NCI-H146 (cell line): Measurements from ENCODE around the gene CNOT2.

Source experiments
- DNase-seq: peaks from one replicate; lab custom pipeline; 2025; lab: John Stamatoyannopoulos, UW

CNOT2 gene, protein sequence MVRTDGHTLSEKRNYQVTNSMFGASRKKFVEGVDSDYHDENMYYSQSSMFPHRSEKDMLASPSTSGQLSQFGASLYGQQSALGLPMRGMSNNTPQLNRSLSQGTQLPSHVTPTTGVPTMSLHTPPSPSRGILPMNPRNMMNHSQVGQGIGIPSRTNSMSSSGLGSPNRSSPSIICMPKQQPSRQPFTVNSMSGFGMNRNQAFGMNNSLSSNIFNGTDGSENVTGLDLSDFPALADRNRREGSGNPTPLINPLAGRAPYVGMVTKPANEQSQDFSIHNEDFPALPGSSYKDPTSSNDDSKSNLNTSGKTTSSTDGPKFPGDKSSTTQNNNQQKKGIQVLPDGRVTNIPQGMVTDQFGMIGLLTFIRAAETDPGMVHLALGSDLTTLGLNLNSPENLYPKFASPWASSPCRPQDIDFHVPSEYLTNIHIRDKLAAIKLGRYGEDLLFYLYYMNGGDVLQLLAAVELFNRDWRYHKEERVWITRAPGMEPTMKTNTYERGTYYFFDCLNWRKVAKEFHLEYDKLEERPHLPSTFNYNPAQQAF

DNA sequence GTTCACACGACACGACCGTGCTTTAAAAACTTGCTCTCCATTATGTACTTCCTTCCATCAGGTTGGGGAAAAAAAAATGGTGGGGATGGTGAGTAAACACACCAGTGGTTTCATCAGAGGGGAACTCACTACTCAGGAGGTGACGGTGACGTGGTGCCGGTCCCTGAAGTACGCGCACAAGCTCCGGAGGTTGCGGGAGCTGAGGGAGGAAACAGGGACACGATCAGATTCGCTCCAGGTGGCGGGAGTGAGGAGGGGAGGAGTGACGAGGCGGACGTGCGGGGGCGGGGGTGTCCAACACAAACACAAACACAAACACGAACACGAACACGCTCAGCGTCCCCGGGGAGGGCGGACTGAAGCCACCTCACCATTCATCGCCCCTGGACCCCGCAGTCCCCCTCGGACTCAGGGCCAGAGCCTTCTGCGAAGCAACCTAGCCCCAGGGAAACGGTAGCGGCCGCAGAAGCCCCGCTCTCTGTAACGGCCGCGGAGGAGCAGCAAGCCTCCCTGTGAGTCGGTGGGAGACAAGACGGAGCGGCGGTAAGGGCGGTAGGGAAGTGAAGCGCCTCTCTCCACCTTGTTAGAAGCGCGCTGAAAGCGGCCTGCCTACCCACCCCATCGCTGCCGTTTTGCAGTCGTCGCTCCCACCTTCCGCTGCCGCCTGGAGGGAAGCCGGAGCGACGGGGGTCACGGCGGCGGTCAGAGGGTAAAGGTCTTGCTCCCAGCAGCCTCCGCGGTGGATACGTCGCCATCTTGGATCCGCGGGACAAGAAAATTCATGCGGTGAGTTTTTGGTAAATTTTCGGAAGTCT, at the start of gene CNOT2:
TSS of gene CNOT2 (plus strand) at position 739 of the 815 bp plus-strand sequence. CDS start 34,794 bp downstream, outside the sequence.
- DNase-seq: peak; percentile 89

DNA sequence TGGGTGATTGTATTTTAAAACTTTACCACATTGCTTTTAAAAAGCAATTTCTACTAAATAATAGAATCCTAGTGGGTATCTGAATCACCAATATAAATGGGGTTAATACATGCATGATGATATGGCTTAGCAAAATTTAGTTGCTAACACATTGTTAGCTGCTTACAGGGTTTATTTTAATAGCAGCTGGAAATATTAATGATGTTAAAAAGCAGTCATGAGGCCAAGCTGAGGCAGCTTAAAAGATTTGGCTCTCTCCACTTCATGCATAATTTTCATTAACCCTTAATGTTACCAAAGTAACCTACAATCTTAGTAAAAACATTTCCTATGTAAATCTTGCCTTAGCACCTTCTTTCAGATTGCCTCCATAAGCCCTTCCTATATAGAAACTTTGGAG, 49.2 kb upstream of the CNOT2 start:
- no peak for DNase-seq

DNA sequence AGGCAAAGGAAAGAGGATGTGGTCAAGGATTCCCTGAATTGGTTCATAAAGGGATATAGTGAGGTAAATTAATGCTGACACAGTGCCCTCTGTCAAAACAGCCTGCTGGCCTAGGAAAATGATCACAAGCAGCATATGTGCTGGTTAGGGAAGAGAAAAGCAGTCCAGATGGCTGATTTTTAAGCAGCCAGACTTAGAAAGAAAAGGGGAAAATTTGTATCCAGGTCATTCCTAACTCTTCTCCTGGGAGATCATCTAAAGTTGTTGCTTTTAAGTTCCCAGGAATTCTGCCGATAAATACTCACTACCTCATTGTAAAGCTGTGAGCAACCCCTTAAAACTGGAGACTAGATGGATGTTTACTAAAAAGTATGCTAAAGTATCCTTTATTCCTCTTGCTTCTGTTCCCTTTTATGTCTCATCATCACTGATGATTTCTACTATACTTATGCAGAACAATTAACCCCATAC, 46.4 kb upstream of the CNOT2 start:
- no peak for DNase-seq

DNA sequence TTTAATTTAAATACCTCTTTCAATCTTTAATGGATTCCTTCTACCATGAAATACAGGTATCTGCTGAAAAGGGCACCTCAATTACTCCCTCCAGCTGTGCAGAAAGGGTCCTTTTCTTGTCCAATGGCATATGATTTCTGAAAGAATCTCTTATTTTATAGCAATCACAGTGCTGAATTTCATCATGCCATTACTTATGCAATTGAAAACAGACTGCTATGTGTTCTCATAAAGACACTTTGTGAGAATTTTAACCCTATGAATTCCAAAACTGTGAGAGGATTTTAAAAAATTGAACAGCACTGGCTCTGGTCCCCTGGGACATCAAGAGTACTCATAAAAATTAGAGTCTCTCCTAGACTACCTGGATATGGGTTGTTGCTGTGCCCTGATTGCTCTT, 45.9 kb upstream of the CNOT2 start:
- no peak for DNase-seq

DNA sequence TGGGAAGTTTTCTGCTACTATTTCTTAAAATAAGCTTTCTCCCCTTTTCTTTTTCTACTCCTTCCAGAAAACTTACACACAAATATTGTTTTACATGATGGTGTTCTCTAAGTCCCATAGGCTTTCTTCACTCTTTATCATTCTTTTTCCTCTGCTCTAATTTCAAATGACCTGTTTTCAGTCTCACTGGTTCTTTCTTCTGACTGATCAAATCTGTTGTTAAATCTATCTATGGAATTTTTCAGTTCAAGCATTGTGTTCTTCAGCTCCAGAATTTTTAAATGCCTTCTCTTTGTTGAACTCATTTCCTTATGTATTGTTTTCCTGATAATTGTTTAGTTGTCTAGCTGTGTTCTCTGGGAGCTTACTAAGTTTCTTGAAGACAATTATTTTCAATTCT, 29.5 kb upstream of the CNOT2 start:
- DNase-seq: no peak

- DNase-seq: no peak
Observed at GRCh38 chr12:70214972-70215617, 28.1 kb upstream of the CNOT2 start.

DNA sequence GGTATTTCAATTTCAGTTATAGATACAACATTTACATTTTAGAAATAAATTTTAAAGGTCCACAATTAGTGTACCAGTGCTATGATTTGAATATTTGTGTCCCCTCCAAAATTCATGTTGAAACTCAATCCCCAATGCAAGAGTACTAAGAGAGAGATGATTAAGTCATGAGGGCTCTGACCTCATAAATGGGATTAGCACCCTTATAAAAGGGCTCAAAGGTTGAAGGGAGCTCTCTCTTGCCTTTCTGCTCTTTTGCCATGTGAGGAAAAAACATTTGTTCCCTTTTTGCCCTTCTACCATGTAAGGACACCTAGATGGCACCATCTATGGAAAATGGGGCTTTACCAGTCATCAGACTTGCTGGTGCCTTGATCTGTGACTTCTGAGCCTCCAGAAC, 25.8 kb upstream of the CNOT2 start:
- DNase-seq: no peak

DNA sequence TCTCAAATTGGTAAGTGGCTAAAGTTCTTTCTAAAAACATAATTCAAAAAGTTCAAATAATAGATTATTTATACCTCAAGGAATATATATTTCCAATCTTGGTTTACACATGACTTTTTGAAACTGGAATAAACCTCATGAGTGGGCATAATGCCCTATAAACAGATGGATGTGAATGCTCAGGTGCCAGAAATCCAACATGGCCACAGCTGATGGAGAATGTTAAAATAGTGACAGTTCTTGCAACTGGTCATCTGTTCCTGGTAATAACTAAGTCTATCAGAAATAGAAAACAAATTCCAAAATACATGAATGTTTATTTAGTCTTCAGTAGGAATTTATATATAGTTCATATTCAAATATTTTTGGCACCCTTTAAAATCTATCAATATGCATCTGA, 21.6 kb upstream of the CNOT2 start:
- no peak for DNase-seq

GRCh38 chr12:70227911-70228310, 15.3 kb upstream of the CNOT2 start:
- DNase-seq: no peak

DNA sequence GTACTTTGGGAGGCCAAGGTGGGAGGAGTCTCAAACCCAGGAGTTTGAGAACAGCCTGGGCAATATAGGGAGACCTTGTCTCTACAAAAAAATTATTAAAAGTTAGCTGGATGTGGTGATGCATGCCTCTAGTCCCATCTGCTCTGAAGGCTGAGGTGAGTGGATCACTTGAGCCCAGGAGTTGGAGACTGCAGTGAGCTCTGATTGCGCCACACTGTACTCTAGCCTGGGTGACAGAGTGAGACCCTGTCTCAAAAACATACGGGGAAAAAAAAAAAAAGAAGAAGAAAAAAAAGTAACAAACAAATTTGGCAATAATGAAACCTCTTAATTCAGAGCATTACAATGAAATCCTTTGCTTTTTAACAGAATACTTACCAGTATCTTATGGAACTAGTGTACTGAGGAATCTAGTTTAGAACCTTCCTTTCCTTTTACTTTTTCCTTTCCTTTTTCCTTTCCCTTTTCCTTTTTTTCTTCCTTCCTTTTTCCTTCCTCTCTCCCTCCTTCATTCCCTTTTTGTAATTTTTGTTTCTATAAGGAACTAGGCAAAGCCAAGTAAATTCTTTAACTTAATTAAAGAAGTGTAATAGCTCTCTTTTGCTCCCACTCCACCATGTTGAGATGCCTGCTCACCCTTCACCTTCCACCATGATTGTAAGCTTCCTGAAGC, 12.2 kb upstream of the CNOT2 start:
- DNase-seq: no peak

DNA sequence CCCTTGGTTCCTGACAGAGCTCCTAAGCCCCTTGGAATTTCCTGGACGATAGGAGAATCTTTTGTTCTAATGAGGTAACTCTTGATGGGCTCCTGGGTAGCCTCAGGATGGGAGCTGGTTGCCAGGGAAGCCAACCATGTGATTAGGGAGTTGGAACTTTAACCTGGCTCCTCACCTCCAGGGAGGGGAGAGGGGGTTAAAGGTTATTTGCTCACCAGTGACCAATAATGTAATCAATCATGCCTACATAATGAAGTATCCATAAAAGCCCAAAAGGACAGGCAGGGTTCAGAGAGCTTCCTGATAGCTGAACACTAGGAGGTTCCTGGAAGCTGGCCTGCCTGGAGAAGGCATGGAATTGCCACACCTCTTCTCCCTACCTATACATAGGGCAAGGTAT, 6.2 kb upstream of the CNOT2 start:
- no peak for DNase-seq

- no peak for DNase-seq
Observed at GRCh38 chr12:70240673-70241072, 2.6 kb upstream of the CNOT2 start.

- no peak for DNase-seq
Observed at GRCh38 chr12:70241845-70242244, 1.4 kb upstream of the CNOT2 start.

DNA sequence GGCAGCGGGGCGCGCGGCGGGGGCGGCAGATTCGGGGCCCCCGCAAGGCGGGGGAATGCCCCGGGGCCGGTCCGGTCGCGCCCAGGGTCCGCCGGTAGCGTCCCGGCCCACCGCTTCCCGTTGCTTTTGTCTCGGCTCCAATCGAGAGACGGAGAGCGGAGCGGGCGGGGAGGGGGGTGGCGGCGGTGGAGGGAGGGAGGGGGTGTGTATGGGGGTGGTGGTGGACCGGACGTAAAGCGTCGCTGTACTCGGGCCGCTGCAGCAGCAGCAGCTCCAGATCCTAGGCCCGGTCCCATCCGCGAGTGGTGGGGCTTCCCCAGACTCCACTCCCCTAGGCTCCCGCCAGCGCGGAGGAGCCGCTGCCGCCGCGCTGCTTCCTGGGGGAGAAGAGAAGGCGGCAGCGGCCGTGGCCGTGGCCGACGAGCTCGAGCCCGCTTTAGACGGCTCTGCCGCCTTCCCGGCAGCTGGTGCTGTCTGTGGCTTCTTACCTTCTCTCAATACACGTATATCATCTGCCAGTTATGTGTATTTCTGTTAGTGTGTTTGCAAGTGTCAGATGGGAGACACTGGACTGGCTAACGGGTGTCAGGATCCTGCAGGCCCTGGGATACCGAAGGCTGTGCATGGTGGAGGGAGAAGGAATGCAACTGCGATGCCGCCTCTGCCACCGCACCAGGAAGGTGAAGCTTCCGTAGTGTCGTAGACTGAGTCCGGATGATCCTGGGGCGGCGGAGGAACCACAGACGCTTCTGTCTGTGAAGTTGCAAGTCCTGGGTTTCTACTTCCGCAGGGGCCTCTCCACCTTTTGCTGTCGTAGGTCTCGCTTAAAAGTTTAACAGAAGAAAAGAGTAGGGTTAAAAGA, 508 bp downstream of the CNOT2 start:
- DNase-seq: peak; percentile 72

- DNase-seq: no peak
Observed at GRCh38 chr12:70244409-70244808, 1.2 kb downstream of the CNOT2 start.

GRCh38 chr12:70245458-70245857, 2.2 kb downstream of the CNOT2 start:
- no peak for DNase-seq

GRCh38 chr12:70246580-70246979, 3.3 kb downstream of the CNOT2 start:
- DNase-seq: no peak

GRCh38 chr12:70247653-70248199, 4.5 kb downstream of the CNOT2 start:
- DNase-seq: no peak

GRCh38 chr12:70248876-70249275, 5.6 kb downstream of the CNOT2 start:
- no peak for DNase-seq

- DNase-seq: no peak
Observed at GRCh38 chr12:70249903-70250302, 6.7 kb downstream of the CNOT2 start.

DNA sequence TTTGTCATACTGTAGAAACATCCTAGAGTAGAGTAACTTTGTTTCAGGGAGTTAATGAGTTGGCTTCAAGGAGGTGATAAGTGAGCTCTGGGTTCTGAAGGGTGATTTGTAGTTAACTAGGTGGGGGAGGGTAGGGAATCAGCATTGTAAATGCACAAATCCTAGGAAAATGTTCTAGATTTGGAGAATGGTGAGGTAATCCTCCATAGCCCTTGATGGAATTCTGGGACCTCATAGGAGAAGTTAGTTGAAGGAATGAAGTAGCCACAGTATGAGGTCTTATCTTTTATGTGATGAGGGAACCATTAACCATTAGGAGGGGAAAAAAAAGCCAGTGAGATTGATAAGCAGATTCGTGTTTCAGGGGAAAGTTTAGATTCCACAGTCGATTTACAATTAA, 8.0 kb downstream of the CNOT2 start:
- DNase-seq: no peak
